Transverse colon (tissue), 4 donors: Measurements from ENCODE around the gene G6PC3. TPM values are rescaled to one million over a fixed set of nuclear protein-coding genes. Genes with fewer than 3 reads are reported as not detected.

Experiments
- DNase-seq: peaks from one replicate; pipeline ENCODE4 v3.0.0-alpha.2; 2019
- H3K27ac ChIP-seq, 4 donors: fragments of 200-600 bp; sonication (generic); 2 replicates each; pipeline ENCODE4 v1.5.1; 2016 to 2018; ENCODE audit warnings: inconsistent platforms in 4 of 4
- H3K27me3 ChIP-seq: fragments of 200-600 bp; sonication (generic); 2 replicates; pipeline ENCODE4 v1.5.1; 2017; ENCODE audit warnings: inconsistent platforms
- H3K36me3 ChIP-seq, 4 donors: fragments of 200-600 bp; sonication (generic); 2 replicates each; pipeline ENCODE4 v1.5.1; 2017 to 2019; ENCODE audit warnings: inconsistent platforms in 4 of 4
- H3K4me1 ChIP-seq, 4 donors: fragments of 200-600 bp; sonication (generic); 2 replicates each; pipeline ENCODE4 v1.5.1; 2017 to 2020; ENCODE audit warnings: inconsistent platforms in 4 of 4
- H3K4me3 ChIP-seq, 4 donors: fragments of 200-600 bp; sonication (generic); 1 replicate in 1 of 4; 2 replicates in 3 of 4; pipeline versions ENCODE4 v1.5.1 to v1.6.1; 2017 to 2019; ENCODE audit warnings: inconsistent platforms in 4 of 4
- H3K9me3 ChIP-seq, 2 donors: fragments of 200-600 bp; sonication (generic); 2 replicates each; pipeline ENCODE4 v1.5.1; 2017 to 2019; ENCODE audit warnings: inconsistent platforms in 2 of 2
- EP300 ChIP-seq: sonication (generic); formaldehyde crosslinking; IDR thresholded peaks from one replicate; pipeline ENCODE4 v1.6.1; 2017; ENCODE audit warnings: antibody characterized with exemption, low read depth
- POLR2A ChIP-seq: fragments of 450-650 bp; IDR thresholded peaks from one replicate; pipeline ENCODE4 v1.6.1; 2016; ENCODE audit warnings: antibody characterized with exemption, mild to moderate bottlenecking, moderate library complexity
- POLR2AphosphoS5 ChIP-seq, 3 donors: sonication (generic); formaldehyde crosslinking; IDR thresholded peaks; one replicate each; pipeline ENCODE4 v1.6.1; 2016; ENCODE audit warnings: antibody characterized with exemption in 3 of 3
- WGBS, 2 donors: methylation state at CpG; one replicate each; pipeline ENCODE4 v1.1.5; 2018; ENCODE audit warnings: low coverage in 1 of 2; 5-methylcytosine and 5-hydroxymethylcytosine counted together
- in situ Hi-C, 4 donors: fragments of 200-750 bp; cut with MboI; loops; one replicate each; pipeline versions ENCODE4 v1.15.0 to v1.15.1; 2017; ENCODE audit warnings: low sequenced_read_pairs in 3 of 4, low pct_ligation_motif_present in 1 of 4, low pct_unique_long_range_greater_than_20kb in 1 of 4
- intact Hi-C: fragments of 100-400 bp; cut with DNase I; formaldehyde crosslinking; loops from one replicate; pipeline ENCODE4 v1.15.1; 2023; ENCODE audit warnings: low total_unique reads
- total RNA-seq, 4 donors: library from RNA; depleted of rRNA; stranded (reverse); fragments of >200 nt; gene quantifications; one replicate each; pipeline ENCODE4 v1.1.0, GENCODE V29; 2016
- TF ChIP-seq, protein P1 (sequence below), 5 experiments: fragments of 200-600 bp in 3 of 5; fragments of 450-650 bp in 2 of 5; sonication (generic) in 3 of 5; IDR thresholded peaks; 1 replicate in 2 of 5; 2 replicates in 3 of 5; pipeline ENCODE4 v1.5.1; 2016 to 2017; ENCODE audit warnings: antibody characterized with exemption in 5 of 5, inconsistent platforms in 3 of 5, mild to moderate bottlenecking in 2 of 5, moderate library complexity in 1 of 5

G6PC3 gene
- total RNA-seq, 4 donors from 2014 or later: 5.2 to 35.6 (median 18.5) TPM

DNA sequence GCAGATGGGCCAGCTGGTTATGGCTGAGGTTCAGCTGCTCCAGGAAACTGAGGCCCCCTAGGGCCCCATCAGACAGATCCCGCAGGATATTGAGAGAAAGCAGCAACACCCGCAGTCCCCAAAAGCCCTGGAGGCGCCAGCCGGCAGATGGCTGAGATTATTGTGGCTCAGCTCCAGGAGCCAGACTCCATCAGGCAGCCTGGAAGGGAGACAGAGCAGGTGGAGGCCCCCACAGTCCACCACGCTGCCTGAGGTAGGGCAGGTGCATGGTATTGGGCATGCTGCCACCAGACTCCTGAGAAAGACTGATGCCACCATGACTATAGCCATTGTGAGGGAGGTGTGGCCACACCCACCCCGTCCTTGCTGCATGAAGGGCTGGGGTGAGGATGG, 46.3 kb upstream of the G6PC3 start:
- TF ChIP-seq, protein P1, sequence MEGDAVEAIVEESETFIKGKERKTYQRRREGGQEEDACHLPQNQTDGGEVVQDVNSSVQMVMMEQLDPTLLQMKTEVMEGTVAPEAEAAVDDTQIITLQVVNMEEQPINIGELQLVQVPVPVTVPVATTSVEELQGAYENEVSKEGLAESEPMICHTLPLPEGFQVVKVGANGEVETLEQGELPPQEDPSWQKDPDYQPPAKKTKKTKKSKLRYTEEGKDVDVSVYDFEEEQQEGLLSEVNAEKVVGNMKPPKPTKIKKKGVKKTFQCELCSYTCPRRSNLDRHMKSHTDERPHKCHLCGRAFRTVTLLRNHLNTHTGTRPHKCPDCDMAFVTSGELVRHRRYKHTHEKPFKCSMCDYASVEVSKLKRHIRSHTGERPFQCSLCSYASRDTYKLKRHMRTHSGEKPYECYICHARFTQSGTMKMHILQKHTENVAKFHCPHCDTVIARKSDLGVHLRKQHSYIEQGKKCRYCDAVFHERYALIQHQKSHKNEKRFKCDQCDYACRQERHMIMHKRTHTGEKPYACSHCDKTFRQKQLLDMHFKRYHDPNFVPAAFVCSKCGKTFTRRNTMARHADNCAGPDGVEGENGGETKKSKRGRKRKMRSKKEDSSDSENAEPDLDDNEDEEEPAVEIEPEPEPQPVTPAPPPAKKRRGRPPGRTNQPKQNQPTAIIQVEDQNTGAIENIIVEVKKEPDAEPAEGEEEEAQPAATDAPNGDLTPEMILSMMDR (IDR thresholded peaks at IDR 0.05): no peak
- no peak for TF ChIP-seq POLR2A
- no peak for TF ChIP-seq POLR2AphosphoS5 (IDR thresholded peaks at IDR 0.05)
- no peak for TF ChIP-seq EP300
- no peak overlapping the region for H3K4me3 ChIP-seq
- DNase-seq: no peak
- H3K27me3 ChIP-seq: no peaks in the 10 kb centered on the region
- in situ Hi-C loops: no loop called here
- H3K9me3 ChIP-seq: no peaks in the 10 kb centered on the region
- H3K36me3 ChIP-seq: no peaks in the 10 kb centered on the region
- H3K4me1 ChIP-seq: no peaks in the 10 kb centered on the region
- intact Hi-C loops: no loop called here
- H3K27ac ChIP-seq: no peak overlapping the region
- 61% methylated on average over 6 of the region's 6 CpGs; no CpG with 5 or more reads in 1 of the 2 donors for WGBS, 2 donors

DNA sequence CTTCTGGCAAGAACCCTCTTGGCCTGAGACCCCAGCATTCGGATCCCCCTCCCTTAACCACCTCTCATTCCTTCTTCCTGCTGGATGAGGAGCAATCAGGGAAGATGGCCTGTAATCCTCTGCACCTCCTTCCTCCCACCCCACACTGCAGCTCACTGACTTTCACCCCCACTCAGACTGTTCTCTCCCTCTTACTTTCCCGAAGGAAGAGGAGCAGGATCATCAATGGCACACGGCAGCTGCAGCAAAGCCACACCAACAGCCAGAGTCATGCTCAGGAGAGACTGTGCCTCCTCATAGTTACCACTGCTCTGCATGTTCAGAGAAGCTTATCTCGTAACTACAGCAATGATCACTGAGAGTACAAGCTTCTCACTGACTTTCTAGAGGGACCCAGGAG, 45.7 kb upstream of the G6PC3 start:
- H3K36me3 ChIP-seq: no peaks in the 10 kb centered on the region
- H3K27me3 ChIP-seq: no peaks in the 10 kb centered on the region
- 73 to 76% methylated on average over 2 to 4 of the region's 4 CpGs for WGBS, 2 donors
- intact Hi-C loops (no loop called here), in situ Hi-C loops (no loop called here)
- H3K4me3 ChIP-seq: no peak overlapping the region
- H3K9me3 ChIP-seq: no peaks in the 10 kb centered on the region
- H3K4me1 ChIP-seq: no peaks in the 10 kb centered on the region
- no peak for DNase-seq
- TF ChIP-seq, protein P1 (IDR thresholded peaks at IDR 0.05): no peak
- TF ChIP-seq EP300: no peak
- TF ChIP-seq POLR2AphosphoS5 (IDR thresholded peaks at IDR 0.05): no peak
- TF ChIP-seq POLR2A: no peak
- H3K27ac ChIP-seq: no peak overlapping the region

DNA sequence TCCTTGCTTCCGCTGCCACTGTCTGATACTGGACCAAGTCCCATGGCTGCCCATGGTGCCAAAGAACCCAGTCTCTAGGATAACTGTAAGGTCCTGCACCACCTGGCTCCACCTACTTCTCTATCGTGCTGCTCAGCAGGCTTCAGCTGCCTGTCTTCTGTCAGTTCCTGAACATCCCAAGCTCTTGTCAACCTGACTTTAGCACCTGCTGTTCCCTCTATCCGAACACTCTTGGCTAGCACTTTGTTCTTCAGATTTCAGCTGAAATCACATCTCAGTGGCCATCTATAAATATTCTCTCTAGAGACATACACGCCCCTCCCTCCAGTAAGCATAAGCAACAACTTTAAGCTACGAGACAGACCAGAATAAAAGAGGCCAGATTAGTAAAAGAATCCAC, 40.8 kb upstream of the G6PC3 start:
- Histone ChIP-seq H3K9me3 (no peaks in the 10 kb centered on the region), H3K4me3 (no peak overlapping the region), H3K27me3 (no peaks in the 10 kb centered on the region), H3K4me1 (no peaks in the 10 kb centered on the region), H3K36me3 (peaks cover 0 to 5% (median 2%) of the 10 kb centered on the region in 4 donors), H3K27ac (no peak overlapping the region)
- WGBS, 2 donors: 82 to 85% methylated on average over 5 of the region's 5 CpGs
- intact Hi-C loops (no loop called here), in situ Hi-C loops (no loop called here)
- DNase-seq: no peak
- TF ChIP-seq POLR2A (no peak), EP300 (no peak), POLR2AphosphoS5 (IDR thresholded peaks at IDR 0.05) (no peak)
- TF ChIP-seq, protein P1 (IDR thresholded peaks at IDR 0.05): no peak

DNA sequence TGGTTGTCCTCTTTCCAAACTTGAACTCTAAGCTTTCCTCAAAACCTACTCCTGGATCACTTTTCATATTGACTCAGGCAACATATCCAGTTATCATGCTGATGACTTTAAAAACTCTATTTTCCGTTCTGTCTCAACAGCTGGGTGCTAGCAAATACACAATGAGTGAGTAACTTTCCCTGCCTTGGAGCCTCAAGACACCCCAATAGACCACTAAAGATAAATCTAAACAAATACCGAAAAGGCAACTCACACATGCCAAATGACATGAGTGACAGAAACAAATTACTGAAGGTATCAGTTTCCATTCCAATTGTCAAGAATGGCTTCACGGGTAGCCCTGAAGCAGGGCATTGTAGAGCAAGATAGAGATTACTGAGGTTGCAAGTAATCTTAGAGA, 40.1 kb upstream of the G6PC3 start:
- WGBS, 2 donors: 78 to 84% methylated on average over 1 to 3 of the region's 3 CpGs
- H3K27me3 ChIP-seq: no peaks in the 10 kb centered on the region
- peaks cover 0 to 5% (median 2%) of the 10 kb centered on the region in 4 donors for H3K36me3 ChIP-seq
- no peak overlapping the region for H3K27ac ChIP-seq
- TF ChIP-seq EP300: no peak
- no peak for TF ChIP-seq POLR2A
- TF ChIP-seq, protein P1 (IDR thresholded peaks at IDR 0.05): no peak
- no peak for TF ChIP-seq POLR2AphosphoS5 (IDR thresholded peaks at IDR 0.05)
- no peaks in the 10 kb centered on the region for H3K4me1 ChIP-seq
- no peak for DNase-seq
- intact Hi-C loops: no loop called here
- H3K4me3 ChIP-seq: no peak overlapping the region
- H3K9me3 ChIP-seq: no peaks in the 10 kb centered on the region
- in situ Hi-C loops: no loop called here
